Activated CD8-positive, alpha-beta memory T cell treated with anti-CD3 and anti-CD28 coated beads for 48 hours (primary cell): ENCODE results near the gene NAA40.

Experiments
- DNase-seq, 3 experiments: peaks; one replicate each; pipeline ENCODE4 v3.0.0-alpha.2; 2020; ENCODE audit warnings: low read depth in 2 of 3, low spot score in 2 of 3

Gene NAA40

GRCh38 chr11:63985812-63986155 lies 47.0 kb downstream of the NAA40 start:
- peak in 1 of 3 experiments; percentile 52 for DNase-seq

GRCh38 chr11:63986156-63986931 lies 47.5 kb downstream of the NAA40 start, which contains the start of gene OTUB1:
Gene OTUB1 (plus strand): TSS chr11:63986438. CDS start chr11:63986457, 19 bp downstream.
- DNase-seq: peak; percentile 62 to 68 (median 67)

GRCh38 chr11:63986932-63987513 lies 48.2 kb downstream of the NAA40 start:
- DNase-seq: no peak

- DNase-seq: no peak
These were observed 52.8 kb downstream of the NAA40 start for GRCh38 chr11:63991558-63991957.

- DNase-seq: no peak
These were observed 54.3 kb downstream of the NAA40 start for GRCh38 chr11:63993100-63993499.

- no peak for DNase-seq
These were observed 55.2 kb downstream of the NAA40 start for GRCh38 chr11:63993993-63994392.

- no peak for DNase-seq
These were observed 57.7 kb downstream of the NAA40 start for GRCh38 chr11:63996512-63996911.

- no peak for DNase-seq
These were observed 58.4 kb downstream of the NAA40 start for GRCh38 chr11:63997104-63997700.

GRCh38 chr11:63997801-63998337 lies 59.1 kb downstream of the NAA40 start:
- no peak for DNase-seq

- DNase-seq: no peak
These were observed 60.0 kb downstream of the NAA40 start for GRCh38 chr11:63998558-63999348.

- peak in 1 of 3 experiments; percentile 43 for DNase-seq
These were observed 60.7 kb downstream of the NAA40 start for GRCh38 chr11:63999349-64000025.

GRCh38 chr11:64000026-64000739 lies 61.4 kb downstream of the NAA40 start:
- peak; percentile 53 to 55 (median 54) for DNase-seq

GRCh38 chr11:64000740-64001483 lies 62.1 kb downstream of the NAA40 start:
- no peak for DNase-seq

- no peak for DNase-seq
These were observed 63.0 kb downstream of the NAA40 start for GRCh38 chr11:64001484-64002420.

- no peak for DNase-seq
These were observed 65.2 kb downstream of the NAA40 start for GRCh38 chr11:64003807-64004589.

- DNase-seq: no peak
These were observed 65.8 kb downstream of the NAA40 start for GRCh38 chr11:64004590-64004984.

GRCh38 chr11:64005691-64006090 lies 66.9 kb downstream of the NAA40 start:
- DNase-seq: no peak
